Stimulated activated CD8-positive, alpha-beta memory T cell treated with anti-CD3 and anti-CD28 coated beads, Interleukin-15, amount 100 ng/mL, for 48 hours (primary cell): ENCODE measurements around the gene CPEB1.
"Not testable (repeated sequence)": the region's sequence is repeated elsewhere in the genome, so short reads cannot be mapped to it uniquely, and the experiment has no call there.

ENCODE experiments used
- DNase-seq, 2 donors: peaks; one replicate each; pipeline ENCODE4 v3.0.0-alpha.2; 2020; ENCODE audit warnings: low read depth in 2 of 2

Gene CPEB1

DNA sequence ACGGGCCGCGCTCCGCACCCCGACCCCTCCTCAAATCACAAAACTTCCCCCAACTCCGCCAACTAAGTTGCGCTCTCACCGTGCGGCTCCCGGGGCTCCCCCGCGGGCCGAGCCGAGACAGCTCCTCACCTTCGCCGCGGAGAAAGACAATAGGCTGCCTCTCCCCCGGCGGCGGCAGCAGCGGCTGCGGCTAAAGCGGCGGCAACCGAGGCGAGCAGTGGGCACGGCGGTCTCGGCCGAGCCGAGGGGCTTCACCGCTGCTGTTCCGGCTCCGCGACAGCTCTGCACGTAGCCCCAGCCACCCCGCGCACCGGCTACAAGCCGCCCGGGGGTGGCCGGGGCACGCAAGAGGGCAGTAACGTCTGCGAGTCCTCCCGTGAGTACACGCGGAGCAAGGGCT lies 133.6 kb downstream of the CPEB1 start:
- DNase-seq, result not testable (repeated sequence)

DNA sequence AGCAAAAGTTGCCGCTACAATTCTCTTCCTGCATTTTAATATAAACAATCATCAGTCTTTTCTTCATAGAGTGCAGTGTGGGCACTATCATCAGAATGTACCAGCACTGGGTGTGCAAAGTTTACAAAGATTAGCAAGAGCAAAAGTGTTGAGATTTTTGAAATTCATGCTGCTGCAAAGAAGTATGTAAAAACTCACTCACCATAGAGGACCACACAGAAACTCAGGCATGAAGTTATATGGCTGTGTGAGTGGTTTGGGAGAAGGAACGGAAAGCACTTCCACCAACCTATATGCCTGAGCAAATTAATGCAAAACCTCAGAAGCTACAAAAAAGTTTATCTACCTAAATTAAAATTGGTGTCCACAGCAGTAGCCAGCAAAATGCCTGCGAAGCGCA lies 139.5 kb downstream of the CPEB1 start:
- DNase-seq, result not testable (repeated sequence)

DNA sequence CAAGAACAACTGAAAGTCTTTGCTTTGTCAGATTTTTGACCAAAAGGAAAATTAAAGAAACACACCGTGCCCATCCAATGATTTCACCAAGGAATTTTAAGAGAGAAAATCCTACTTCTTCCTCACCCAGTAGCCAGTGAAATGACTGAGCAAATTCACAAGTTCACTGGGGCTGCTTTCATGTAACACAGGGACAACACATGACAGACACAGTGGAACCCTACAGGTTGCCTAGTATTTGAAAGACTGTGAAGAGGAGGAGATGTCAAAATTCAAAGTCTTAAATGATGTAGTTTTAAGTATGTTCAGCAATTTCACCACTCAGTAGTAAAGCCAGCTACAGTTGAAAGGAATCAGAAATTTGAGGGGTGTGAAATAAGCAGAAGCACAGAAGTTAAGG lies 140.1 kb downstream of the CPEB1 start:
- not testable (repeated sequence) for DNase-seq

DNA sequence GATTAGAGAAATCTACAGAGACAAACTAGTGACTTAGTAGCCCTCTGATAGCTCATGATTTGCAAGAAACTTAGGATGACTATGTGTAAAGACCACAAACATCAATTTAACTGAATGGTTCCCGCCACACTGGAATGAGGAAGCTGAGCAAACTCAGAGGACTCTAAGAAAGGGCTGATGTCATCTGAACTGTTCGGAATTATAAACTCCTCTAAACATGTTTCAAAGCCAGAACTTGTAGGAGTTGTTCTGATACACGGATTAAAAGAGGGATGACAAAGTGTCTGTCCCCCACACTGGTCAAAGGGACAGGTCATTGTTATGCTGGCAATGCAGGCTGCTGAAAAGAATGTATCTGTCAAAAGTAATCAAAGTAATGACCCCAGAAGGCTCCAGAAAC lies 141.3 kb downstream of the CPEB1 start:
- not testable (repeated sequence) for DNase-seq

DNA sequence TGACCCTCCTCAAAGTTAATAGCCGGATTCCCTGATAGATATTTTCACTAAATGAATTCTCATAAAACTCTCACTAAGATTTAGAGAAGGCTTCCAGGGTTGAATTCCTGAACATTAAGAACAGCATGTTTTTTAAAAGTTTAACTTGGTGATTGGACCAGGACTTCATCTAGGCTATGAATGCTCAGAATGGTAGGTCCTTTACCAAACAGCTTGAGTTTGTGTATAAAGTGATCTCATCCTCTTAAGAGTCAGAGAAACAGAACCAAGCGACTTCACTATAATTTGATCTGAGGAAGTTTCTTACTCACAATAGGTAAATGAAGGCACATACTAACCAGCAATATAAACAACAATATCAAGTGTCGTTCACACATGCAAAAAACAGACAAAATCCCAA lies 143.1 kb downstream of the CPEB1 start:
- DNase-seq, result not testable (repeated sequence)

DNA sequence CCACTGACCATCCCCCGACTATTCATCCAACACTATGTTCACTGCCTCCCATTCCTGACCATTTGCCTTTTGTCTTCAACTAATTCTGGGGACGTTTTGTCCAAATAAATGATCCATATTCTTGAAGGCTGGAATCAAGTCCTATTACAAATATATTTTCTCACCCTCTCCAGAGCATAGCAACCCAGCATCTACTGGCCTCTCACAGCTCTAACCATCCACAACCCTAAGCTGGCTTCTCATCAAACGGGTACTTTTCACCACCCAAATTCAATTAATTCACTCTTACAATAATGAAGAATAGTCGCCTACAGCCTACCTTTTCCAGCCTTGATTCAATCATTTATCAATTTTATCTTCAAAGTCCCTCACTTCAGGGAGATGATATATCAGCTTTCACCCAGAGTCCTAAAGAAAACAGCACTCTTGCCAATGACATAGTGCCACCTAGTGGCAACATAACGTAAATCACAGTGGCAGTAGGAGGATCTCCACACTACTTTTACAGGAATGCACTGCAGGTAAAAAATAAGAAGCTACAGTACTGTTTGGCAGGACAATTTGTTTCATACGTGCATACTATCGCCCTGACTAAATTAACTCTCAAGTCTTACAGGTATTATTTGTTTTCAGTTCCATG lies 144.3 kb downstream of the CPEB1 start:
- DNase-seq, result not testable (repeated sequence)

DNA sequence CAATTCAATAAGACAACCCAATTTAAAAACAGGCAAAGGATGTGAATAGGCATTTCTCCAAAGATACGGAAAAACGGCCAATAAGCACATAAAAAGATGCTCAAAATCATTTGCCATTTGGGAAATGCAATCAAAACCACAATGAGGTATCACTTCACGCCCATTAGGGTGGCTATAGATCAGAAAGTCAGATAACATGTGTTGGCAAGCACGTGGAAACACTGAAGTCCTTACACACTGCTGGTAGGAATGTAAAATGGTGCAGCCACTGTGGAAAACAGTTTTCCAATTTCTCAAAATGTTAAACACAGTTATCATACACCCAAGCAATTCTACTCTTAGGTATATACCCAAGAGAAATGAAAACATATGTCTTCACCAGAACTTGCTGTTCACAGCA lies 146.4 kb downstream of the CPEB1 start:
- not testable (repeated sequence) for DNase-seq

DNA sequence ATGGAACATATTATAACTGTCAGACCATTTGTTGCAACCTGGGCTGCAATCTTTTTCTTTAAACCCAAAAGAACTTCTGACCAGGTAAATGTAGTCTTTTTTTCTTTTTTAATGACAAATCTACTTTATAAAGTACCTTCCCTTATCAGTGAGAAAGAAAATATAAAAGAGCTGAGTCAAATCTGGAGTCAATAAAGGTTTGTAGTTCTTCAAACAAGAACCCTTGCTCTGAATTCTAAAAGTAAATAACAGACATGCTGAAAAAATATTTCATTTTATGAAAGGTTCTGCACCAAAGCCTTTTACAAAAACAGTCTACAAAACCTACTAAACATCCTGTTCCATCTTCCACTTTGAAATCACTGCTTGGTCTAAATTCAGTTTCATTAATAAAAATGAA lies 149.2 kb downstream of the CPEB1 start:
- not testable (repeated sequence) for DNase-seq
